ENCODE measurements around the gene TCP10L.
"Not testable (repeated sequence)": the region's sequence is repeated elsewhere in the genome, so short reads cannot be mapped to it uniquely, and the experiment has no call there.

TCP10L gene

DNA sequence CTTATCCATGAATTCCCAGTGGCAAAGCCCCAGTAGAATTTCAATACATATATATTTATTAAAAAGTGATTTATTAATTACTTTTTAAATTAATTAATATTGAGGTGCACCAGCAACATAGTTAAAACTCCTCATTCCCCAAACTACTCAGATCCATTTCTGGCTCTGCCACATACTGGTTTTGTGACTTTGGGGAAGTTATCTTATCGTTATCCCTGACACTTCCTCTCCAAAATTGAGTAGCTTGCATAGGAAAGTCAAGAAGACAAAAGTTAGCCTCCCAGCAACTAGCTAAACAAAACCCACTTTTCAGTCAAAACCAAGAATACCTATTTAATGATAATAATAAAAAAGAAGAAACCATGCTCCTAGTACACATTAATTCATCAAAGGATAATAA is 35.9 kb downstream of the TCP10L start:
- DNase-seq (ENCODE audit: low spot score) = no peak
- TF ChIP-seq, protein P1, sequence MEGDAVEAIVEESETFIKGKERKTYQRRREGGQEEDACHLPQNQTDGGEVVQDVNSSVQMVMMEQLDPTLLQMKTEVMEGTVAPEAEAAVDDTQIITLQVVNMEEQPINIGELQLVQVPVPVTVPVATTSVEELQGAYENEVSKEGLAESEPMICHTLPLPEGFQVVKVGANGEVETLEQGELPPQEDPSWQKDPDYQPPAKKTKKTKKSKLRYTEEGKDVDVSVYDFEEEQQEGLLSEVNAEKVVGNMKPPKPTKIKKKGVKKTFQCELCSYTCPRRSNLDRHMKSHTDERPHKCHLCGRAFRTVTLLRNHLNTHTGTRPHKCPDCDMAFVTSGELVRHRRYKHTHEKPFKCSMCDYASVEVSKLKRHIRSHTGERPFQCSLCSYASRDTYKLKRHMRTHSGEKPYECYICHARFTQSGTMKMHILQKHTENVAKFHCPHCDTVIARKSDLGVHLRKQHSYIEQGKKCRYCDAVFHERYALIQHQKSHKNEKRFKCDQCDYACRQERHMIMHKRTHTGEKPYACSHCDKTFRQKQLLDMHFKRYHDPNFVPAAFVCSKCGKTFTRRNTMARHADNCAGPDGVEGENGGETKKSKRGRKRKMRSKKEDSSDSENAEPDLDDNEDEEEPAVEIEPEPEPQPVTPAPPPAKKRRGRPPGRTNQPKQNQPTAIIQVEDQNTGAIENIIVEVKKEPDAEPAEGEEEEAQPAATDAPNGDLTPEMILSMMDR (IDR thresholded peaks at IDR 0.05; ENCODE audit: extremely low read depth, missing control alignments) = no peak

DNA sequence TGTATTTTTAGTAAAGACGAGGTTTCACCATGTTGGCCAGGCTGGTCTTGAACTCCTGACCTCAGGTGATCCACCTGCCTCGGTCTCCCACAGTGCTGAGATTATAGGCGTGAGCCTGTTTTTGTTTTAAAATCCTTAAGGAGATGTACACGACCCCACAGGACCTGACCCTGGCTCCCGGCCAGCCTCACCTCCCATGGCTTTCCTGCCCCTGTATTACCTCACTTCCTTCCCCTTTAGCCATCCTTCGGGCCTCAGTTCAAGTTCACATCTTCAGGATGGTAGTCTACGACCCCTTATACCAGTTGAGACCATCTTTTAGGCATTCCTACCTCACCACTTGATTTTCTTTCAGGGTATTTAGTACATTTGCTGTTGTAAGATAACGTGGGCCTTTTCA is 36.3 kb downstream of the TCP10L start:
- no peak for DNase-seq (ENCODE audit: low spot score)
- TF ChIP-seq, protein P1 (IDR thresholded peaks at IDR 0.05; ENCODE audit: extremely low read depth, missing control alignments) = no peak

DNA sequence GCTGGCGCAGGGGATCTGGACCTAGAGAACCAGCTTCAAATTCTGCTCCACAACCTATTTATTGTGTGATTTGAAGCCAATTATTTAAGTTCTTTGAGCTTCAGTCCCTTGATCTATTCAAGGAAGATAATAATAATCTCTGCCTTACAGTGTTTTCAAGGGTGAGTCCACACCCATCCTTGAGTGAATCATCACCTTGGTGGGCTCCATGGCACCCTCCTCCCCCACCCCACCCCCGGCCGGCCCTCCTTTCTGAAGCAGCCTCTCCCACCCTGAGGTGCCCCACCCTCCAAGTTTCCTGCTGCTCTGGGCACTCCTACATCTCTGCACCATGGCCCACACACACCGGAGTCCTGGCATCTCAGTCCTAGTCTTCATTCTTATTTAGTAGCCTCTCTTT is 38.3 kb downstream of the TCP10L start:
- TF ChIP-seq, protein P1 (IDR thresholded peaks at IDR 0.05; ENCODE audit: extremely low read depth, missing control alignments) = no peak

DNA sequence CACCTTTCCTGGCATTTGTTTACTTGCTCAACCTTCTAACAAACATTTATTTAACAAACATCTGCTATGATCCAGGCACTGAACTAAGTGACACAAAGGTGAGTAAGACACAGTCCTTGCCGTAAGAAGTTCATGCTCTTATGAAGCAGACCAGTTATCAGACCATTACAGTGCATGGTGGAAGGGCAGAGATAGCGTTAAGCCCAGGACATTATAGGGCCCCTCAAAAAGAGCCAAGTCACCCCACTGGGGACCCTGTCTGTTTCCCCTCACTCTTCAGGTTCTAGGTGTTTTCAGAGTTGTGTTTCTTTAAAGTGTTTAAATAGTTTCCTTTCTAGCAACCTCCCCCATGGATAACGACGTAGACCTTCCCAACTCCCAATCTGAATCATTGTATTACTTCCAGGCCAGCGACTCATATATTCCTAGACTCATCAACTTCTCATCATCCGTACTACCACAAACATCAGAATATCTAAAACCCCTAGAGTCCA is 39.3 kb downstream of the TCP10L start:
- no peak for DNase-seq (ENCODE audit: low spot score)
- TF ChIP-seq, protein P1 (IDR thresholded peaks at IDR 0.05; ENCODE audit: extremely low read depth, missing control alignments) = no peak

More for the DNA sequence above, 38.3 kb downstream of the TCP10L start:
- no peak for DNase-seq (ENCODE audit: low spot score)

DNA sequence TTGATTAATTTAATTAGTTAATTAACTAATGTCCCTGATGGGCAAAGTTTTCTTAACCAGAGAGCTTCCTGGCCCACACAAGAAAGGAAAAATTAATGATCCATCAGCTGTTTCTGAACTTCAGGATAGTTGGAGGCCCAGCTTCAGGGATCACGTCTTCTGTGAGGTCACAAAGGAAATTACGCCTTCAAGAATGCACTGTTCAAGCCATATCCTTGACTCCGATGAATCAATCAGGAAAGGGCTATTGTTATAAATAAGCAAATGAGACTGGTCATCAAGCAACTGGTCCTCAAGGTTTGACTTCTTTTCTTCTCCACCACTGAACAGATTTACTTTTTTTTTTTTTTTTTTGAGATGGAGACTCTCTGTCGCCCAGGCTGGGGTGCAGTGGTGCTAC is 40.6 kb downstream of the TCP10L start:
- DNase-seq (ENCODE audit: low spot score) = no peak
- TF ChIP-seq, protein P1 (IDR thresholded peaks at IDR 0.05; ENCODE audit: extremely low read depth, missing control alignments) = no peak

DNA sequence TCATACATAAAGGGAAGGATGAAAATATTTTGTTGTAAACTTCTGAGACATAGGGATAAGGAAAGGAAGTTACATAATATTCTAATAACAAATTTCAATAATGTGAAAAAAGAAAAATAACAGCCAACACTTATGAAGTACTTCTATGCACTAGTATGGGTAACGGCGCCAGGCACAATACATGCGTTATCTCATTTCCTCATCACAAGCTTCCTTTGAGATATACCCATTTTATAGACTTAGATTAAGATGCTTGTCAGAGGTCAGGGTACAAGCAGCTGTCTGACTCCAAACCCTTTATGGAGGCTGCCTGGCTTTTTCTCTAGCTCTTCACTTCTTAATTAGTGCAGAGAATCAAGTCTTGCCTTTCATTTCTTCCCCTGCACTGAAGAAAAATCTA is 41.3 kb downstream of the TCP10L start:
- TF ChIP-seq, protein P1 (IDR thresholded peaks at IDR 0.05; ENCODE audit: extremely low read depth, missing control alignments) = no peak
- DNase-seq (ENCODE audit: low spot score) = no peak

DNA sequence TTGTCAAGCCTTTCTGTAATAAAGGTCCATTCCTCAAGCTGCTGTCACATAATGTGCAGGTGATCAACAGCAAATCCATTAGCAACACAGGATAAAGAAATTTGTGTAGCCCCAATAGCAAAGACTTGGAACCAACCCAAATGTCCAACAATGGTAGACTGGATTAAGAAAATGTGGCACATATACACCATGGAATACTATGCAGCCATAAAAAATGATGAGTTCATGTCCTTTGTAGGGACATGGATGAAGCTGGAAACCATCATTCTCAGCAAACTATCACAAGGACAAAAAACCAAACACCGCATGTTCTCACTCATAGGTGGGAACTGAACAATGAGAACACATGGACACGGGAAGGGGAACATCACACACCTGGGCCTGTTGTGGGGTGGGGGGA is 42.3 kb downstream of the TCP10L start:
- not testable (repeated sequence) for DNase-seq (ENCODE audit: low spot score)

DNA sequence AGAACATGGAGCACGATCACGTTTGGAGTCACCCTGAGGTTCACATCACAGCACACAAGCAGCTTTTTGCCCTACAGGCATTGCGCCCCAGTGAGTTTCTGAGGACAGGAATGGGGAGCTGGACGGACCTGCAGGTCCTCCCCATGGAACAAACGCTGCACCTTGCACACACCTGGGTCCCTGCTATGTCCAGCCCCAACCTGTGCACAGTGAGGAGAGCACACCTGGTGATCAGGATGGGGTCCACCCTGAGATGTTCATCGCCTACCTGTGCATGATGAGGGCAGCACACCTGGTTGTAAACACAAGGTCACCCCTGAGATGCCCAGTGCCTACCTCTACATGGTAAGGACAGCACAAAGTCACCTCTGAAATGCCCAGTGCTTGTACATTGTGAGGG is 45.9 kb downstream of the TCP10L start:
- no peak for DNase-seq (ENCODE audit: low spot score)
- TF ChIP-seq, protein P1 (IDR thresholded peaks at IDR 0.05; ENCODE audit: extremely low read depth, missing control alignments) = no peak
